Endothelial cell of umbilical vein (primary cell): Measurements from ENCODE around the gene AMD1. TPM values are rescaled to one million over a fixed set of nuclear protein-coding genes. Genes with fewer than 3 reads are reported as not detected.
"Not testable (repeated sequence)": the region's sequence is repeated elsewhere in the genome, so short reads cannot be mapped to it uniquely, and the experiment has no call there.

Source experiments
- BruUV-seq: library from RNA; stranded (reverse); fragments of 400-500 nt; replicated peaks from 2 replicates; lab custom pipeline; 2021; lab: Mats Ljungman, UMichigan
- CTCF ChIA-PET: fragments of 300-600, 350-600 bp; sonication (Branson Sonifier 250); formaldehyde crosslinking; loops from one replicate; lab custom pipeline; 2021; ENCODE audit warnings: antibody characterized with exemption, inconsistent platforms; lab: Charles Lee
- POLR2A ChIA-PET: fragments of 300-600, 350-600 bp; sonication (Branson Sonifier 250); formaldehyde crosslinking; loops from one replicate; lab custom pipeline; 2021; ENCODE audit warnings: antibody characterized with exemption, inconsistent platforms; lab: Charles Lee
- DNase-seq: peaks from one replicate; pipeline ENCODE4 v3.0.0-alpha.2; 2011; ENCODE audit warnings: low read depth, low spot score
- FAIRE-seq: peaks from 2 replicates; lab custom pipeline; 2011; peaks lifted over from hg19 to GRCh38; lab: Jason Lieb, UNC
- H2AFZ ChIP-seq: 2 replicates; pipeline ENCODE4 v1.6.0; 2012; ENCODE audit warnings: low read depth, low read length, control low read depth, inconsistent platforms
- H3K27ac ChIP-seq: 2 replicates; pipeline ENCODE4 v1.5.1; 2011; ENCODE audit warnings: low read depth, mild to moderate bottlenecking, control low read depth, low read length, moderate library complexity; ENCODE audit not compliant: insufficient read depth
- H3K27me3 ChIP-seq, 2 experiments: 2 replicates each; pipeline versions ENCODE4 v1.6.0 to v1.6.1; 2011; ENCODE audit warnings: low read length in 2 of 2, mixed read lengths in 1 of 2; ENCODE audit not compliant: control insufficient read depth in 2 of 2, insufficient read depth in 2 of 2
- H3K36me3 ChIP-seq, 2 experiments: 2 replicates in 1 of 2; 3 replicates in 1 of 2; pipeline ENCODE4 v1.5.1; 2011; ENCODE audit warnings: low read length in 2 of 2, mild to moderate bottlenecking in 1 of 2, moderate library complexity in 1 of 2; ENCODE audit not compliant: control insufficient read depth in 2 of 2, insufficient read depth in 2 of 2; ENCODE audit errors: extremely low read depth in 1 of 2
- H3K4me1 ChIP-seq: 3 replicates; pipeline ENCODE4 v1.5.1; 2011; ENCODE audit warnings: mild to moderate bottlenecking, low read length; ENCODE audit not compliant: control insufficient read depth, insufficient read depth; ENCODE audit errors: extremely low read depth
- H3K4me2 ChIP-seq: 2 replicates; pipeline ENCODE4 v1.6.1; 2011; ENCODE audit warnings: low read length, control low read depth, mixed read lengths; ENCODE audit not compliant: insufficient read depth
- H3K4me3 ChIP-seq, 3 experiments: fragments of 200-600 bp in 1 of 3; sonication (generic), shearing (Covaris generic) in 1 of 3; replicated peaks in 1 of 3; 2 replicates each; pipeline ENCODE4 v1.5.1; 2011 to 2016; ENCODE audit warnings: control low read depth in 3 of 3, low read length in 3 of 3, mild to moderate bottlenecking in 2 of 3, inconsistent platforms in 1 of 3, low read depth in 1 of 3, moderate library complexity in 1 of 3; ENCODE audit not compliant: insufficient read depth in 1 of 3
- H3K79me2 ChIP-seq: 2 replicates; pipeline ENCODE4 v1.6.0; 2012; ENCODE audit warnings: low read length, inconsistent platforms; ENCODE audit not compliant: control insufficient read depth, insufficient read depth
- H3K9ac ChIP-seq: replicated peaks from 2 replicates; pipeline ENCODE3; 2011; ENCODE audit warnings: low read length, control low read depth; ENCODE audit not compliant: insufficient read depth; ENCODE audit errors: extremely low read depth
- H3K9me1 ChIP-seq: replicated peaks from 3 replicates; pipeline ENCODE4 v1.6.0; 2011; ENCODE audit warnings: mild to moderate bottlenecking, low read length; ENCODE audit not compliant: control insufficient read depth, insufficient read depth; ENCODE audit errors: extremely low read depth
- H3K9me3 ChIP-seq: replicated peaks from 2 replicates; pipeline ENCODE4 v1.5.1; 2012; ENCODE audit warnings: low read length, inconsistent platforms; ENCODE audit not compliant: control insufficient read depth, insufficient read depth
- H4K20me1 ChIP-seq: replicated peaks from 2 replicates; pipeline ENCODE3; 2011; ENCODE audit warnings: mild to moderate bottlenecking, low read length; ENCODE audit not compliant: control insufficient read depth, insufficient read depth; ENCODE audit errors: extremely low read depth
- EZH2 ChIP-seq: IDR thresholded peaks from 2 replicates; pipeline ENCODE4 v1.6.1; 2012; ENCODE audit warnings: borderline replicate concordance, low read depth, mild to moderate bottlenecking, moderate library complexity, low read length, inconsistent platforms; ENCODE audit not compliant: severe bottlenecking
- FOS ChIP-seq: IDR thresholded peaks from 2 replicates; pipeline ENCODE4 v1.6.1; 2011; ENCODE audit warnings: mild to moderate bottlenecking, low read length, moderate library complexity, borderline replicate concordance; ENCODE audit not compliant: insufficient read depth
- MAX ChIP-seq: IDR thresholded peaks from 2 replicates; pipeline ENCODE4 v1.6.1; 2011; ENCODE audit not compliant: insufficient read depth, insufficient read length
- MYC ChIP-seq: IDR thresholded peaks from one replicate; pipeline ENCODE4 v1.6.1; 2011; ENCODE audit warnings: mild to moderate bottlenecking, low read depth, low read length
- dilution Hi-C: fragments of 300-500 bp; cut with MboI; formaldehyde crosslinking; loops from one replicate; pipeline ENCODE4 v1.15.0; 2019; ENCODE audit warnings: low sequenced_read_pairs; ENCODE audit not compliant: extremely low pct_ligation_motif_present
- intact Hi-C: fragments of 100-400 bp; cut with micrococcal nuclease; formaldehyde crosslinking; loops from one replicate; pipeline ENCODE4 v1.10.0; 2022
- polyA plus RNA-seq, 4 experiments: library from polyadenylated mRNA; depleted of rRNA in 3 of 4; stranded (reverse) in 3 of 4; unstranded in 1 of 4; fragments of >200 nt; gene quantifications; 2 replicates each; pipeline versions ENCODE4 v1.2.1 to v1.2.3, GENCODE V29; 2011 to 2012; ENCODE audit warnings: missing spikeins in 1 of 4
- total RNA-seq: library from RNA; stranded (reverse); gene quantifications from 2 replicates; pipeline ENCODE4 v1.2.3, GENCODE V29; 2021

Gene AMD1
- total and polyA plus RNA-seq, 2 donors (not counting 3 experiments of a cell fraction or from before 2014, with no cell fraction given) = 13.1 to 48.2 TPM

GRCh38 chr6:110833831-110834230, 40.8 kb upstream of the AMD1 start:
- no peaks in the 10 kb centered on the region for H3K9me3 ChIP-seq
- POLR2A ChIA-PET = no interaction called here
- no peak overlapping the region for H2AFZ ChIP-seq
- H3K4me3 ChIP-seq = no peak overlapping the region
- no TSS peak for BruUV-seq
- no peaks in the 10 kb centered on the region for H3K9me1 ChIP-seq
- H3K4me1 ChIP-seq = no peaks in the 10 kb centered on the region
- no peak for FAIRE-seq
- H3K4me2 ChIP-seq = no peak overlapping the region
- DNase-seq = no peak
- H3K79me2 ChIP-seq = no peaks in the 10 kb centered on the region
- H4K20me1 ChIP-seq = no peaks in the 10 kb centered on the region
- intact Hi-C loops = no loop called here
- H3K27me3 ChIP-seq = no peaks in the 10 kb centered on the region
- H3K36me3 ChIP-seq = no peaks in the 10 kb centered on the region
- dilution Hi-C loops = no loop called here
- CTCF ChIA-PET = no interaction called here
- TF ChIP-seq FOS = no peak
- no peak for TF ChIP-seq EZH2
- TF ChIP-seq MAX = no peak
- no peak for TF ChIP-seq MYC
- no peak overlapping the region for H3K9ac ChIP-seq
- H3K27ac ChIP-seq = no peak overlapping the region

GRCh38 chr6:110835751-110836150, 38.8 kb upstream of the AMD1 start:
- H3K36me3 ChIP-seq, H3K79me2 ChIP-seq, H3K4me3 ChIP-seq, H3K4me1 ChIP-seq, H3K4me2 ChIP-seq, H2AFZ ChIP-seq, FAIRE-seq, H3K27me3 ChIP-seq, intact Hi-C loops, H3K9me1 ChIP-seq, H4K20me1 ChIP-seq, BruUV-seq, H3K27ac ChIP-seq, H3K9ac ChIP-seq, CTCF ChIA-PET, H3K9me3 ChIP-seq, POLR2A ChIA-PET, DNase-seq, dilution Hi-C loops: not testable (repeated sequence)
